Embryonic facial prominence (tissue), 1 donor: Measurements from ENCODE around the gene FSCN2.
"Not testable (repeated sequence)": the region's sequence is repeated elsewhere in the genome, so short reads cannot be mapped to it uniquely, and the experiment has no call there.

Experiments
- DNase-seq: peaks from one replicate; pipeline ENCODE4 v3.0.0-alpha.2; 2016; ENCODE audit errors: extremely low spot score

The FSCN2 gene

GRCh38 chr17:81528384-81528650 is 140 bp downstream of the FSCN2 start:
- no peak for DNase-seq

- DNase-seq: no peak
These were observed 667 bp downstream of the FSCN2 start for GRCh38 chr17:81528651-81529436.

GRCh38 chr17:81529437-81529803 is 1.2 kb downstream of the FSCN2 start:
- DNase-seq: no peak

GRCh38 chr17:81531013-81531412 is 2.8 kb downstream of the FSCN2 start:
- DNase-seq: not testable (repeated sequence)

GRCh38 chr17:81531998-81532404 is 3.8 kb downstream of the FSCN2 start:
- DNase-seq: not testable (repeated sequence)

GRCh38 chr17:81532490-81533287 is 4.5 kb downstream of the FSCN2 start:
- DNase-seq: no peak

GRCh38 chr17:81533339-81534141 is 5.4 kb downstream of the FSCN2 start:
- DNase-seq: no peak

GRCh38 chr17:81534157-81535006 is 6.2 kb downstream of the FSCN2 start:
- DNase-seq: no peak

GRCh38 chr17:81535007-81535328 is 6.8 kb downstream of the FSCN2 start:
- DNase-seq: no peak

- no peak for DNase-seq
These were observed 7.5 kb downstream of the FSCN2 start for GRCh38 chr17:81535480-81536298.

- DNase-seq: no peak
These were observed 8.4 kb downstream of the FSCN2 start for GRCh38 chr17:81536299-81537290.

GRCh38 chr17:81537343-81537855 is 9.2 kb downstream of the FSCN2 start:
- DNase-seq: no peak

- DNase-seq: no peak
These were observed 9.8 kb downstream of the FSCN2 start for GRCh38 chr17:81537856-81538555.

GRCh38 chr17:81538651-81539570 is 10.7 kb downstream of the FSCN2 start:
- DNase-seq: no peak

- no peak for DNase-seq
These were observed 11.4 kb downstream of the FSCN2 start for GRCh38 chr17:81539571-81539900.

GRCh38 chr17:81539961-81540675 is 11.9 kb downstream of the FSCN2 start:
- DNase-seq: no peak

GRCh38 chr17:81540676-81541027 is 12.5 kb downstream of the FSCN2 start:
- no peak for DNase-seq
